H1 (cell line): ENCODE data around the gene ACACA. TPM values are rescaled to one million over a fixed set of nuclear protein-coding genes. Genes with fewer than 3 reads are reported as not detected.

ENCODE experiments used
- CEBPB ChIP-seq: IDR thresholded peaks from 2 replicates; pipeline ENCODE4 v1.6.1; 2012; ENCODE audit warnings: low read depth, low read length
- CHD1 ChIP-seq: IDR thresholded peaks from 2 replicates; pipeline ENCODE4 v1.6.1; 2012; ENCODE audit warnings: low read depth, low read length, improper control_type of control experiment
- NRF1 ChIP-seq: IDR thresholded peaks from 2 replicates; pipeline ENCODE4 v1.6.1; 2011; ENCODE audit warnings: mild to moderate bottlenecking, low read depth, low read length, improper control_type of control experiment
- YY1 ChIP-seq: IDR thresholded peaks from 2 replicates; pipeline ENCODE4 v1.6.1; 2011; ENCODE audit warnings: low read depth, mild to moderate bottlenecking, low read length
- polyA plus RNA-seq, 7 experiments: library from polyadenylated mRNA; depleted of rRNA in 3 of 7; stranded (reverse) in 5 of 7; unstranded in 2 of 7; fragments of >200 nt in 5 of 7; fragments of 200-250 nt in 2 of 7; gene quantifications; 1 replicate in 5 of 7; 2 replicates in 1 of 7; 4 replicates in 1 of 7; pipeline versions ENCODE4 v1.2.1 to v1.2.3, GENCODE V29; 2011 to 2013; ENCODE audit warnings: missing spikeins in 2 of 7, mixed read lengths in 2 of 7
- total RNA-seq: library from RNA; stranded (reverse); fragmentation: NEBNext Ultra II Directional; extraction: Animal tissue kit (Norgen Biotek cat#: 25700); gene quantifications from 2 replicates; pipeline ENCODE4 v1.2.1, GENCODE V29; 2021

The ACACA gene
- total and polyA plus RNA-seq, 2 of the 8 experiments (the other 6 are each of a cell fraction or from before 2014, with no cell fraction given): 74.0 to 160 TPM

DNA sequence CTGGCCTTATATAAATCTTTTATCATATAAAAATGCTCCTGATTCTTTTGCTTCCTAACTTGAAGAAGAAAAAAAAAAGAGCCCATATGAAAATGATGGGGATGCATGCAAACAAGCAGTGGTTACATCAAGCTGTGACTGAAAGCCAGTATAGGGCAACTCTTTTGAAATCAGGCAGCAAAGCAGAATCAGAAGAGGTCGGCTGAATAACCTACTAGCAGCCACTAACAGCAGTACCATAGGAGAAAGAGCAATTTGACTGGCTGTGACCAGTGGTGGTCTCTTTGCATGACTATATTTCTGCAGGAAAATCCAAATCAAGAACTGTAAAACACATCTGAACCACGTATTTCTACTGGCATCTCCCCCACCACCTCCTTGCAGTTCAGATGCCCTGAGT, 192.7 kb downstream of the ACACA start (continued):
- TF ChIP-seq YY1 (no peak), CEBPB (no peak), NRF1 (no peak), CHD1 (no peak)
